ENCODE data around the gene UXS1.

GRCh38 chr2:106115250-106115649 lies 78.9 kb downstream of the UXS1 start:
- no peak for TF ChIP-seq POLR2A (IDR thresholded peaks at IDR 0.05)
- no peak for TF ChIP-seq CTCF (IDR thresholded peaks at IDR 0.05)

Data from heart left ventricle (tissue), 13 donors.